Tibial nerve (tissue), 4 donors: ENCODE measurements around the gene YY1AP1. TPM values are rescaled to one million over a fixed set of nuclear protein-coding genes. Genes with fewer than 3 reads are reported as not detected.
"Not testable (repeated sequence)": the region's sequence is repeated elsewhere in the genome, so short reads cannot be mapped to it uniquely, and the experiment has no call there.

Experiments
- DNase-seq, 2 donors: peaks; one replicate each; pipeline ENCODE4 v3.0.0-alpha.2; 2019; ENCODE audit warnings: low spot score in 2 of 2
- H3K27ac ChIP-seq, 4 donors: fragments of 200-600 bp; sonication (generic) in 3 of 4; one replicate each; pipeline ENCODE4 v1.5.1; 2017 to 2019; ENCODE audit warnings: mild to moderate bottlenecking in 1 of 4
- H3K27me3 ChIP-seq, 2 donors: fragments of 200-600 bp; sonication (generic) in 1 of 2; one replicate each; pipeline versions ENCODE4 v1.5.1 to v1.6.0; 2017 to 2019
- H3K36me3 ChIP-seq, 3 donors: fragments of 200-600 bp; sonication (generic); one replicate each; pipeline ENCODE4 v1.5.1; 2018 to 2019
- H3K4me1 ChIP-seq, 4 donors: fragments of 200-600 bp; sonication (generic) in 3 of 4; one replicate each; pipeline ENCODE4 v1.5.1; 2017 to 2019
- H3K4me3 ChIP-seq, 4 donors: fragments of 200-600 bp; sonication (generic) in 3 of 4; one replicate each; pipeline ENCODE4 v1.5.1; 2017 to 2019; ENCODE audit warnings: mild to moderate bottlenecking in 1 of 4, moderate library complexity in 1 of 4
- H3K9me3 ChIP-seq, 4 donors: fragments of 200-600 bp; sonication (generic) in 3 of 4; one replicate each; pipeline ENCODE4 v1.5.1; 2017 to 2019
- EP300 ChIP-seq, 2 donors: sonication (generic); formaldehyde crosslinking; IDR thresholded peaks; one replicate each; pipeline ENCODE4 v1.6.1; 2017; ENCODE audit warnings: antibody characterized with exemption in 2 of 2, mild to moderate bottlenecking in 1 of 2
- POLR2A ChIP-seq, 2 donors: fragments of 450-650 bp; IDR thresholded peaks; one replicate each; pipeline ENCODE4 v1.6.1; 2017; ENCODE audit warnings: antibody characterized with exemption in 2 of 2, mild to moderate bottlenecking in 2 of 2, moderate library complexity in 2 of 2
- WGBS, 2 donors: methylation state at CpG; one replicate each; pipeline ENCODE4 v1.1.5; 2018; 5-methylcytosine and 5-hydroxymethylcytosine counted together
- total RNA-seq, 4 donors: library from RNA; depleted of rRNA; stranded (reverse); fragments of >200 nt; gene quantifications; one replicate each; pipeline ENCODE4 v1.1.0, GENCODE V29; 2016
- TF ChIP-seq, protein P1 (sequence below), 5 experiments: fragments of 200-600 bp in 3 of 5; fragments of 450-650 bp in 2 of 5; sonication (generic) in 3 of 5; IDR thresholded peaks; one replicate each; pipeline ENCODE4 v1.5.1; 2016 to 2019; ENCODE audit warnings: antibody characterized with exemption in 5 of 5, mild to moderate bottlenecking in 3 of 5, moderate library complexity in 2 of 5

Gene YY1AP1
- total RNA-seq, 4 donors from 2014 or later, result 170 to 253 (median 196) TPM

- Histone ChIP-seq H3K27ac (no peak overlapping the region), H3K9me3 (no peaks in the 10 kb centered on the region), H3K27me3 (no peaks in the 10 kb centered on the region), H3K4me3 (no peak overlapping the region), H3K4me1 (no peaks in the 10 kb centered on the region), H3K36me3 (peaks cover 0 to 99% (median 44%) of the 10 kb centered on the region in 3 donors)
- no peak for DNase-seq
- 97 to 98% methylated on average over 5 of the region's 5 CpGs for WGBS, 2 donors
- TF ChIP-seq POLR2A (IDR thresholded peaks at IDR 0.05) (no peak), EP300 (IDR thresholded peaks at IDR 0.05) (no peak)
- TF ChIP-seq, protein P1, sequence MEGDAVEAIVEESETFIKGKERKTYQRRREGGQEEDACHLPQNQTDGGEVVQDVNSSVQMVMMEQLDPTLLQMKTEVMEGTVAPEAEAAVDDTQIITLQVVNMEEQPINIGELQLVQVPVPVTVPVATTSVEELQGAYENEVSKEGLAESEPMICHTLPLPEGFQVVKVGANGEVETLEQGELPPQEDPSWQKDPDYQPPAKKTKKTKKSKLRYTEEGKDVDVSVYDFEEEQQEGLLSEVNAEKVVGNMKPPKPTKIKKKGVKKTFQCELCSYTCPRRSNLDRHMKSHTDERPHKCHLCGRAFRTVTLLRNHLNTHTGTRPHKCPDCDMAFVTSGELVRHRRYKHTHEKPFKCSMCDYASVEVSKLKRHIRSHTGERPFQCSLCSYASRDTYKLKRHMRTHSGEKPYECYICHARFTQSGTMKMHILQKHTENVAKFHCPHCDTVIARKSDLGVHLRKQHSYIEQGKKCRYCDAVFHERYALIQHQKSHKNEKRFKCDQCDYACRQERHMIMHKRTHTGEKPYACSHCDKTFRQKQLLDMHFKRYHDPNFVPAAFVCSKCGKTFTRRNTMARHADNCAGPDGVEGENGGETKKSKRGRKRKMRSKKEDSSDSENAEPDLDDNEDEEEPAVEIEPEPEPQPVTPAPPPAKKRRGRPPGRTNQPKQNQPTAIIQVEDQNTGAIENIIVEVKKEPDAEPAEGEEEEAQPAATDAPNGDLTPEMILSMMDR (IDR thresholded peaks at IDR 0.05), result no peak
Observed at GRCh38 chr1:155669233-155670162, 19.1 kb downstream of the YY1AP1 start.

- H3K36me3 ChIP-seq, result peaks cover 3 to 81% (median 28%) of the 10 kb centered on the region in 3 donors
- not testable (repeated sequence) for H3K4me3 ChIP-seq, DNase-seq, H3K27ac ChIP-seq, H3K4me1 ChIP-seq, H3K27me3 ChIP-seq, H3K9me3 ChIP-seq
- 89 to 91% methylated on average over 4 of the region's 4 CpGs for WGBS, 2 donors
Observed at GRCh38 chr1:155661239-155661638, 27.3 kb downstream of the YY1AP1 start.

DNA sequence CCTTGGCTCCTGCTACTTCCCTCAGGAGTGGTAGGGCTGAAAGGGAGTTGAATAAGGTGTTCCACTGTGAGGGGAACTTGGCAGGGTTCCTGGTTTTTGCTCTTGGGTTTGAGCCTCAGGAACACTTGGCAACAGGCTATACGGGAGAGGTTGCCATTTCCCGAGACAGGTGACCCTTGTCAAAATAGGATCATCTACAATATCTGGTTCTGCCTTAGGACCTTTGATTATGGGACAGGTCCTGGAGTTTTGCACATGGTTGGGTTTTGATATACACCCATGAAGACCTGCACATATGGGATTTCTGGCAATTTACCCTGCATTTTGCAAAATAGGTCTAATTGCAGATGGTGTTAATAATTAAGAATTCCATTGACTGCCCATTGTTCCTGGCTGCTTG, 31.1 kb downstream of the YY1AP1 start:
- Histone ChIP-seq H3K9me3 (no peaks in the 10 kb centered on the region), H3K4me1 (peaks cover 0 to 4% (median 0%) of the 10 kb centered on the region in 4 donors), H3K27ac (no peak overlapping the region), H3K4me3 (no peak overlapping the region), H3K36me3 (peaks cover 3 to 43% (median 18%) of the 10 kb centered on the region in 3 donors), H3K27me3 (no peaks in the 10 kb centered on the region)
- DNase-seq, result no peak
- 63 to 80% methylated on average over 2 of the region's 2 CpGs for WGBS, 2 donors
- TF ChIP-seq, protein P1 (IDR thresholded peaks at IDR 0.05), result no peak
- no peak for TF ChIP-seq EP300 (IDR thresholded peaks at IDR 0.05)
- TF ChIP-seq POLR2A (IDR thresholded peaks at IDR 0.05), result no peak

- Histone ChIP-seq H3K27me3 (no peaks in the 10 kb centered on the region), H3K4me3 (no peak overlapping the region), H3K36me3 (no peaks in the 10 kb centered on the region), H3K4me1 (peaks cover 0 to 22% (median 8%) of the 10 kb centered on the region in 4 donors), H3K9me3 (no peaks in the 10 kb centered on the region), H3K27ac (no peak overlapping the region)
- no peak for DNase-seq
- TF ChIP-seq POLR2A (IDR thresholded peaks at IDR 0.05) (no peak), EP300 (IDR thresholded peaks at IDR 0.05) (no peak)
- TF ChIP-seq, protein P1 (IDR thresholded peaks at IDR 0.05), result no peak
- 79 to 83% methylated on average over 3 of the region's 3 CpGs for WGBS, 2 donors
Observed at GRCh38 chr1:155652951-155653350, 35.6 kb downstream of the YY1AP1 start.

- no peak overlapping the region for H3K27ac ChIP-seq
- H3K4me1 ChIP-seq, result peaks cover 0 to 30% (median 8%) of the 10 kb centered on the region in 4 donors
- H3K27me3 ChIP-seq, result no peaks in the 10 kb centered on the region
- no peak for TF ChIP-seq EP300 (IDR thresholded peaks at IDR 0.05)
- TF ChIP-seq POLR2A (IDR thresholded peaks at IDR 0.05), result no peak
- TF ChIP-seq, protein P1 (IDR thresholded peaks at IDR 0.05), result no peak
- WGBS, 2 donors, result 76 to 78% methylated on average over 3 of the region's 3 CpGs
- H3K36me3 ChIP-seq, result no peaks in the 10 kb centered on the region
- H3K9me3 ChIP-seq, result no peaks in the 10 kb centered on the region
- no peak overlapping the region for H3K4me3 ChIP-seq
- no peak for DNase-seq
Observed at GRCh38 chr1:155651861-155652661, 36.5 kb downstream of the YY1AP1 start.
